Measurements from ENCODE around the gene ZNF277. TPM values are rescaled to one million over a fixed set of nuclear protein-coding genes. Genes with fewer than 3 reads are reported as not detected.

Gene ZNF277
- total RNA-seq, 1 experiment from 2014 or later = 13.1 TPM

DNA sequence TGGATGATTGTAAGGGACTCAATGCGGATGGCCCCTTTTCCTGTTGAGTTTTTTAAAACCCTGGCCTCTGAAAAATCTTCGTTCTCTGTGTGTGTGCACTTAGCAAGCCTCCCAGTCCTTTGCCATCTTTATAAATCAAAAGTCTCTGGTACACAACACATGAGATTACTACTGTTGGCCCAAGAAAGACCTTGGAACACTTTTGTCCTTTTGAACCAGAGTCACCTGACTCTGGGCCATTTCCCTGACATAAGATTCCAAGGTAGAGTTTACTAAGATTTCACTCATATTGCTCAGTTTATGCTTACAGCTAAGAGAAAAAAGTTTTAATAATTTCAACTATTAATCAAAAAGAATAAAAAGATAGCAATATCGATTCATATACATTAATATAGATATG, 179.0 kb downstream of the ZNF277 start:
- Histone ChIP-seq H3K79me1 (ENCODE audit: insufficient read depth, low read depth, low read length, poor library complexity, severe bottlenecking) (no peaks in the 10 kb centered on the region), H2BK20ac (ENCODE audit: low read depth, low read length, poor library complexity, severe bottlenecking) (no peak overlapping the region), H3K27ac (ENCODE audit: insufficient read length, low read depth, low read length) (no peak overlapping the region), H3K9ac (ENCODE audit: extremely low read depth, insufficient read length, low read length) (no peak overlapping the region), H3K27me3 (ENCODE audit: insufficient read depth, low read length) (no peaks in the 10 kb centered on the region), H2BK5ac (ENCODE audit: insufficient read length, low read length) (no peak overlapping the region), H2BK12ac (ENCODE audit: insufficient read length, low read depth, low read length) (no peak overlapping the region), H2BK120ac (ENCODE audit: low read depth, low read length, poor library complexity, severe bottlenecking) (no peak overlapping the region), H2AFZ (ENCODE audit: low read length) (no peak overlapping the region), H3T11ph (ENCODE audit: low read length) (no peak overlapping the region), H3K23ac (ENCODE audit: insufficient read length, low read depth, low read length) (no peak overlapping the region), H3K4me2 (ENCODE audit: insufficient read depth, insufficient read length, low read length) (no peak overlapping the region), H4K8ac (replicated peaks; ENCODE audit: insufficient read length, low read depth, low read length) (no peak overlapping the region), H3K79me2 (ENCODE audit: insufficient read depth, low read length) (no peaks in the 10 kb centered on the region), H2AK5ac (ENCODE audit: insufficient read length, low read length) (no peak overlapping the region), H4K20me1 (ENCODE audit: control insufficient read depth, insufficient read depth, insufficient read length) (no peaks in the 10 kb centered on the region), H4K91ac (ENCODE audit: insufficient read length, low read depth, low read length) (no peak overlapping the region), H3K14ac (ENCODE audit: insufficient read depth, low read length) (no peak overlapping the region), H3K4me1 (ENCODE audit: insufficient read depth, low read length) (no peaks in the 10 kb centered on the region), H3K9me3 (ENCODE audit: control insufficient read depth, low read depth, low read length) (no peaks in the 10 kb centered on the region), H3K4ac (ENCODE audit: low read depth, low read length) (no peak overlapping the region), H3K23me2 (ENCODE audit: insufficient read length, low read depth, low read length, poor library complexity, severe bottlenecking) (no peaks in the 10 kb centered on the region), H3K18ac (ENCODE audit: insufficient read length, low read depth, low read length) (no peak overlapping the region), H2BK15ac (ENCODE audit: low read depth, low read length) (no peak overlapping the region), H4K5ac (ENCODE audit: insufficient read length, low read depth, low read length) (no peak overlapping the region), H3K56ac (ENCODE audit: insufficient read length, low read depth, low read length) (no peak overlapping the region)
- Mint-ChIP-seq H3K27me3 (ENCODE audit: low read depth) (no peaks in the 10 kb centered on the region; the same call in 1 of the 2 replicates), H3K4me1 (peaks cover 2 to 6% of the 10 kb centered on the region in 2 experiments), H3K4me3 (no peak overlapping the region), H3K9me3 (no peaks in the 10 kb centered on the region), H3K36me3 (ENCODE audit: insufficient read depth in 1 of 3, low read depth in 3 of 3) (no peaks in the 10 kb centered on the region), H3K27ac (no peak overlapping the region)
- WGBS (ENCODE audit: extremely low coverage, insufficient read length, low lambda C conversion rate) = no CpG with 5 or more reads among the region's 3 CpGs
- TF ChIP-seq, protein P1, sequence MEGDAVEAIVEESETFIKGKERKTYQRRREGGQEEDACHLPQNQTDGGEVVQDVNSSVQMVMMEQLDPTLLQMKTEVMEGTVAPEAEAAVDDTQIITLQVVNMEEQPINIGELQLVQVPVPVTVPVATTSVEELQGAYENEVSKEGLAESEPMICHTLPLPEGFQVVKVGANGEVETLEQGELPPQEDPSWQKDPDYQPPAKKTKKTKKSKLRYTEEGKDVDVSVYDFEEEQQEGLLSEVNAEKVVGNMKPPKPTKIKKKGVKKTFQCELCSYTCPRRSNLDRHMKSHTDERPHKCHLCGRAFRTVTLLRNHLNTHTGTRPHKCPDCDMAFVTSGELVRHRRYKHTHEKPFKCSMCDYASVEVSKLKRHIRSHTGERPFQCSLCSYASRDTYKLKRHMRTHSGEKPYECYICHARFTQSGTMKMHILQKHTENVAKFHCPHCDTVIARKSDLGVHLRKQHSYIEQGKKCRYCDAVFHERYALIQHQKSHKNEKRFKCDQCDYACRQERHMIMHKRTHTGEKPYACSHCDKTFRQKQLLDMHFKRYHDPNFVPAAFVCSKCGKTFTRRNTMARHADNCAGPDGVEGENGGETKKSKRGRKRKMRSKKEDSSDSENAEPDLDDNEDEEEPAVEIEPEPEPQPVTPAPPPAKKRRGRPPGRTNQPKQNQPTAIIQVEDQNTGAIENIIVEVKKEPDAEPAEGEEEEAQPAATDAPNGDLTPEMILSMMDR (conservative IDR thresholded peaks at IDR 0.05) = no peak
- no peak for DNase-seq

All from H9 (cell line).